ENCODE results near the gene LAMTOR2. TPM values are rescaled to one million over a fixed set of nuclear protein-coding genes. Genes with fewer than 3 reads are reported as not detected.
"Not testable (repeated sequence)": the region's sequence is repeated elsewhere in the genome, so short reads cannot be mapped to it uniquely, and the experiment has no call there.

Gene LAMTOR2
- total RNA-seq, 3 donors from 2014 or later = 56.6 to 62.3 (median 59.2) TPM

DNA sequence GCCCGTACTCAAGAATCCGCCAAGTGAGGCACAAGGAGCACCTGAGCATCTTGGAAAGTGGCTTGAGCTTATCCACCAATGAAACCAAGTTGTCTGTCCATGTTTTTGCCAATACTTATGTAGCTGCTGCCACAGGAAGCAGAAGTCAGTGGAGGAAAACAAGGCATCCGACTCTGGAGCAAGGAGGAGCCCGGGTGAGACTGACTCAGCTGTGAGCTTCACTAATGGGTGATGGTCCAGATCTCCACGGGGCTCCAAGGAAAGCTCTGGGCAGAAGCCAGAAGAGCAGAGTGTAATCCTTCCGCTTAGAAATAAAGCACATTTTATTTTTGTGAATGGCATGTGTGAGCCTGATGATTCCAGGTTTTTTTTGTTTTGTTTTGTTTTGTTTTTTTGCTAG is 21.6 kb upstream of the LAMTOR2 start:
- no peaks in the 10 kb centered on the region for H3K27me3 Mint-ChIP-seq (ENCODE audit: low read depth)
- no peaks in the 10 kb centered on the region for H3K4me1 Mint-ChIP-seq (ENCODE audit: low read depth)
- no peak overlapping the region for H3K4me3 Mint-ChIP-seq
- ATAC-seq (no peak), DNase-seq (no peak)
- H3K9me3 Mint-ChIP-seq = no peaks in the 10 kb centered on the region
- peaks cover 3% of the 10 kb centered on the region for H3K36me3 Mint-ChIP-seq (ENCODE audit: insufficient read depth)

DNA sequence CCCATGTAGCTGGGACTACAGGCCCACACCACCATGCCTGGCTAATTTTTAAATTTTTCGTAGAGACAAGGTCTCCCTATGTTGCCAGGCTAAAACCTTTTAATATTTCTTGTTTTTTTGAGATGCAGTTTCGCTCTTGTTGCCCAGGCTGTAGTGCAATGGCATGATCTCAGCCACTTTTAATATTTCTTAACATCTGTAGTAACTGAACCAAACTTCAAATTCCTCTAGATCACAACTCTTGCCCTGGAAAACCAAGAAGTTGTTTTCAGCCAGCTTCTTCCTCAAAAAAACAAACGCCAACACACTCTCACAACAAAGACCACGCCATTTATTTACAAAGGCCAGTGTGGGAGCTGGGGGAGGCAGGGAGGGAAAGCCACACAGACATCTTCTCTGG is 19.6 kb upstream of the LAMTOR2 start:
- not testable (repeated sequence) for DNase-seq; H3K9me3 Mint-ChIP-seq; H3K27me3 Mint-ChIP-seq (ENCODE audit: low read depth); ATAC-seq; H3K36me3 Mint-ChIP-seq (ENCODE audit: insufficient read depth); H3K4me1 Mint-ChIP-seq (ENCODE audit: low read depth); H3K4me3 Mint-ChIP-seq

DNA sequence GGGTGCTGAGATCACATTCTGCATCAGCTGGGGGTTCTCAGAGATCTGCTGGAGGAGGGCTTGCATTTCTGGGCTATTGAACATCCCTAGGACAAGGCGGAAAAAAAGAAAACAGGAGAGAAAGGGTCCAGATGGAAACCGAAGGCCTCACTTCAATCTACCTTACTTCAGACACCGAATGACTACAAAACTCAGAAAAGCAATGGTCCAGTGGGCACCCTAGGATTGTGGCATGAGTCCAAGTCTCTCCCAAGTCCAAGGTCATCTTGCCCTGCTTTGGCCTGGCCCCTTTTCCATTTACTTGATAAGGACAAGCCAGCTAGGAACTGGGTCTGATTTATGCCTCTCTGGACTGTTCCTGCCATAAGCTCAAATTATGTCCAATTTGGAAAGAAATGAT is 11.8 kb upstream of the LAMTOR2 start:
- H3K4me1 Mint-ChIP-seq (ENCODE audit: low read depth) = peaks cover 6% of the 10 kb centered on the region
- no peaks in the 10 kb centered on the region for H3K9me3 Mint-ChIP-seq
- no peak for ATAC-seq
- no peak for DNase-seq
- H3K27me3 Mint-ChIP-seq (ENCODE audit: low read depth) = no peaks in the 10 kb centered on the region
- H3K36me3 Mint-ChIP-seq (ENCODE audit: insufficient read depth) = peaks cover 27% of the 10 kb centered on the region
- H3K4me3 Mint-ChIP-seq = no peak overlapping the region

DNA sequence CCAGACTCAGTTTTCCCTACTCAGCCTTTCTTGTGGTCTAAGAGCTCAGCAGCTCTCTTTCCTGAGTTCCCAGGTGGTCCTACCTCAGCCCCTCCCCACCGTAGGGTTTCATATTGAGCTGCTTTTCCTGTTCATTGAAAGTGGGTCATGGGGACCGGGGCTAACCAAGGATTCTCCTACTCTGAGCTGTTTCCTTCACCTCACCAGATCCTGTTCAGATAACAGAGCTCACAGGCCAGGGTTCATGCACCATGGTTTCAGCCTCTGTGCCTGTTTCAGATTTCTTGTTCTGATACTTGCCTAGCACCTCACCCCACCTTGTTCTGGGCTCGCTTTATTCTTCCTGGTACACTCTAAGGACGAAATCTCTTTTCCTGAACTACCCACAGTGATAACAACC is 9.5 kb upstream of the LAMTOR2 start:
- no peaks in the 10 kb centered on the region for H3K9me3 Mint-ChIP-seq
- no peak overlapping the region for H3K4me3 Mint-ChIP-seq
- ATAC-seq (no peak), DNase-seq (no peak)
- no peaks in the 10 kb centered on the region for H3K27me3 Mint-ChIP-seq (ENCODE audit: low read depth)
- H3K36me3 Mint-ChIP-seq (ENCODE audit: insufficient read depth) = peaks cover 34% of the 10 kb centered on the region
- H3K4me1 Mint-ChIP-seq (ENCODE audit: low read depth) = peaks cover 6% of the 10 kb centered on the region

DNA sequence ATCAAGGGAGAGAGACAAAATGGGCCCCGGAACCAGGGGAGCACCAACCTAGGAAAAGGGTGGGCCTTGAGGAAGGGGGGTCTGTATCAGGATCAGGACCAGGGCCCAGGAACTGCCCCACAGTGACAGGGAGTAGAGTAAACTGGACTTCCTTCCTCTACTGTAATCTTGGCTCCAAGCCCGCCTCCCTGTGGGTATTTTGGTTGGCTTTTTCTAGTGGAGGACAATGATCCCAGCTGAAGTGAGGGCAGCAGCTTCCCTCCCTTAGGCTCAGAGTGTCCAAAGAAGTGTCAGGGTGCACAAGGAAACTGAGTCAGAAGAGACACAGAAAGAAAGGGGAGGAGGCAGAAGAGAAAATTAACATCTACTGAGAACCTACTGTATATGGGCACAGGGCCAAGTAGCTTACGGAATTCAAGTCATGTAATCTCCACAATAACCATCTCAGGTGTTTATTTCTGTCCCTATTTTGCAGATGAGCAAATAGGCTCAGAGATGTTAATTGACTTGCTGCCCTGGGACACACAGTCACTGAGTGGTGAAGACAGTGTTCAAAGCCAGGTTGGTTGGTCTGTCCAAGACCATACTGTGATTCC is 5.8 kb upstream of the LAMTOR2 start:
- H3K27me3 Mint-ChIP-seq (ENCODE audit: low read depth) = no peaks in the 10 kb centered on the region
- ATAC-seq = no peak
- no peak for DNase-seq
- no peaks in the 10 kb centered on the region for H3K9me3 Mint-ChIP-seq
- H3K36me3 Mint-ChIP-seq (ENCODE audit: insufficient read depth) = peaks cover 14% of the 10 kb centered on the region
- H3K4me1 Mint-ChIP-seq (ENCODE audit: low read depth) = peaks cover 18% of the 10 kb centered on the region
- H3K4me3 Mint-ChIP-seq = no peak overlapping the region

DNA sequence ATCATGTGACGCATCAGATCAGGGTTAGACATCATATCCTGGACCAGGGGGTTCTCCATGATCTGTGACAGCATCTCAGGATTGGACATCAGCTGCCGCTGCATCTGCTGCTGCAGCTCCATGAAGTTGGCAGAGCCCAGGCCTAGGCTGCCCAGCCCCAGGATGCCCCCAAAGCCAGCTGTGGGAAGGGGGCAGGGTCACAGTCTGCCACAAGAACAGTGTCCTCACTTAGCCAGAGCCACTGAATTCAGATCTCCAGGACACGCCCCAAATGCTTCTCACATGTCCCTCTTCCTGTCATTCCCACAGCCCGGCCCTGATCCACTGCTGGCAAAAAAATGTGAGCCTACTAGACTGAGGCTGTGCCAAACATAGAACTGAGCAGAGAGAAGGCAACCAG is 4.2 kb upstream of the LAMTOR2 start:
- ATAC-seq = no peak
- Mint-ChIP-seq H3K9me3 (no peaks in the 10 kb centered on the region), H3K4me3 (no peak overlapping the region), H3K4me1 (ENCODE audit: low read depth) (peaks cover 19% of the 10 kb centered on the region), H3K36me3 (ENCODE audit: insufficient read depth) (peaks cover 8% of the 10 kb centered on the region), H3K27me3 (ENCODE audit: low read depth) (no peaks in the 10 kb centered on the region)
- no peak for DNase-seq

GRCh38 chr1:156051011-156051725 is 3.4 kb upstream of the LAMTOR2 start:
- peaks cover 22% of the 10 kb centered on the region for H3K4me1 Mint-ChIP-seq (ENCODE audit: low read depth)

GRCh38 chr1:156052862-156053767 is 1.5 kb upstream of the LAMTOR2 start:
- H3K27me3 Mint-ChIP-seq (ENCODE audit: low read depth) = no peaks in the 10 kb centered on the region
- no peaks in the 10 kb centered on the region for H3K9me3 Mint-ChIP-seq
- peak overlapping the region; percentile 91 for H3K4me3 Mint-ChIP-seq
- ATAC-seq = peak; percentile 41 to 45
- DNase-seq = peak; percentile 67
- peaks cover 7% of the 10 kb centered on the region for H3K36me3 Mint-ChIP-seq (ENCODE audit: insufficient read depth)
- peaks cover 25% of the 10 kb centered on the region for H3K4me1 Mint-ChIP-seq (ENCODE audit: low read depth)

More at GRCh38 chr1:156051011-156051725, 3.4 kb upstream of the LAMTOR2 start:
- H3K9me3 Mint-ChIP-seq = no peaks in the 10 kb centered on the region
- no peaks in the 10 kb centered on the region for H3K27me3 Mint-ChIP-seq (ENCODE audit: low read depth)
- ATAC-seq = no peak
- DNase-seq = no peak
- H3K4me3 Mint-ChIP-seq = no peak overlapping the region
- peaks cover 7% of the 10 kb centered on the region for H3K36me3 Mint-ChIP-seq (ENCODE audit: insufficient read depth)

- DNase-seq = peak; percentile 83
- no peaks in the 10 kb centered on the region for H3K9me3 Mint-ChIP-seq
- peaks cover 7% of the 10 kb centered on the region for H3K36me3 Mint-ChIP-seq (ENCODE audit: insufficient read depth)
- ATAC-seq = peak; percentile 65 to 68
- H3K4me3 Mint-ChIP-seq = peak within 1 kb of the TSS; percentile 97
- H3K4me1 Mint-ChIP-seq (ENCODE audit: low read depth) = peaks cover 25% of the 10 kb centered on the region
- H3K27me3 Mint-ChIP-seq (ENCODE audit: low read depth) = no peaks in the 10 kb centered on the region
Observed at GRCh38 chr1:156053768-156054499, 648 bp upstream of the LAMTOR2 start, which contains the start of gene UBQLN4. Gene UBQLN4, minus strand, starts transcription at chr1:156053798. Its CDS starts 97 bp downstream, at chr1:156053701.

DNA sequence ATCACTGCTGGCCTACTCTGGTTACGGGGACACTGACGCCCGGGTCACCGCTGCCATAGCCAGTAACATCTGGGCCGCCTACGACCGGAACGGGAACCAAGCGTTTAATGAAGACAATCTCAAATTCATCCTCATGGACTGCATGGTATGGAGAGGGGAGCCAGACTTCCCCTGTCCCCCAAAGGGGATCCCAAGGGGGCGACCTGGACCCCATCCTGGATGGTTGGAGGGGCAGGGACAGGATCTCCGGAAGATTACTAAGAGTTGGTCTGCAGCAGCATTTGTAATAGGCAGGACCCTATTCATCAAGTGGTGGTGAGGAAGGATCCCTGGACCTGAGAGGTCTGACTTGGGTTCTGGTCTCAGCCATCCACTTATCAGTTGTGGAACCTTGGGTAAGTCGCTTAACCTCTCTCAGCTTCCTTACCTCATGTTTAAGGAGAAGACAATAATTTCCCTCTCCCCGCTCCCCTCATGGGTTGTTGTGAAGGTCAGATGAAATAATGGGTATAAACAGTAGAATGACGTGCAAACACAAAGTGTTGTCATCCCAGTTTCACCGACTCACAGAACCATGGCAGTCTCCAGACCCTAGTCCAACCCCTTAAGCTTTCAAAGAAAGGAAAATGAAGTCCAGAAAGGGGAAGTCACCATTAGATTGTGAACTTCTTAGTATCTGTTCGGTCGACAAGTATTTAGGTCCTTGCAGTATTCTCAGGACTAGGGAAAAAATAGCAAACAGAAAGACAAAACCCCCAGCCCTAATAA is 883 bp downstream of the LAMTOR2 start:
- ATAC-seq (no peak), DNase-seq (no peak)
- H3K9me3 Mint-ChIP-seq = no peaks in the 10 kb centered on the region
- H3K4me3 Mint-ChIP-seq = peak overlapping the region; percentile 97
- H3K36me3 Mint-ChIP-seq (ENCODE audit: insufficient read depth) = no peaks in the 10 kb centered on the region
- peaks cover 25% of the 10 kb centered on the region for H3K4me1 Mint-ChIP-seq (ENCODE audit: low read depth)
- no peaks in the 10 kb centered on the region for H3K27me3 Mint-ChIP-seq (ENCODE audit: low read depth)

- Mint-ChIP-seq H3K4me1 (ENCODE audit: low read depth) (peaks cover 27% of the 10 kb centered on the region), H3K9me3 (no peaks in the 10 kb centered on the region), H3K4me3 (no peak overlapping the region), H3K27me3 (ENCODE audit: low read depth) (no peaks in the 10 kb centered on the region), H3K36me3 (ENCODE audit: insufficient read depth) (no peaks in the 10 kb centered on the region)
- ATAC-seq (no peak), DNase-seq (no peak)
Observed at GRCh38 chr1:156056326-156056849, 1.8 kb downstream of the LAMTOR2 start.

DNA sequence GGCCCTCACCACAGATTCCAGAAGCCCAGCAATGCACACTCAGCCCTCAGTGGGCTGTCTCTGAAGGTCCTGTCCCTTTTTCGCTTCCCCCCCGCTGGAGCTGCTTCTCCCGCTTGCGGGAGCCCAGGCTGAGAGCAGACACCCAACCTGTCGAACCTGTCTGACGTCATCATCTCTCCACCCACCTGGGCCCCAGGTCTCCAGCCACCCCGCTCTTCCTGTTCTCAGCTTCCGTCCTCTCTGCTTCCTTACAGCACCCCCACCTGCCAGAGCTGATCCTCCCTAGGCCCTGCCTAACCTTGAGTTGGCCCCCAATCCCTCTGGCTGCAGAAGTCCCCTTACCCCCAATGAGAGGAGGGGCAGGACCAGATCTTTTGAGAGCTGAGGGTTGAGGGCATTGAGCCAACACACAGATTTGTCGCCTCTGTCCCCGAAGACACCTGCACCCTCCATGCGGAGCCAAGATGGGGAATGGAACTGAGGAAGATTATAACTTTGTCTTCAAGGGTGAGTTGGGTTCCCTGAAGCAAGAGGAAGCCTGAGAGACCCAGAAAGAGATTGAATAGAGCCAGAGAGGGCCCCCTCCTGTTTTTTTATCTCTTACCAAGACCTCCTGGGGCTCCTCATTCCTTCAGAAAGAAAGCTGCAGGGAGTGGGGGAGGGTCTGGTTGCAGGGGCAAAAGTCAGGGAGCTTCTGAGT is 6.5 kb downstream of the LAMTOR2 start, which contains the start of gene RAB25:
TSS of gene RAB25 (plus strand) at position 224 of the 700 bp plus-strand sequence. CDS start at position 465, 241 bp downstream.
- no peaks in the 10 kb centered on the region for H3K27me3 Mint-ChIP-seq (ENCODE audit: low read depth)
- no peaks in the 10 kb centered on the region for H3K9me3 Mint-ChIP-seq
- no peak for ATAC-seq
- no peak for DNase-seq
- H3K4me1 Mint-ChIP-seq (ENCODE audit: low read depth) = peaks cover 10% of the 10 kb centered on the region
- H3K4me3 Mint-ChIP-seq = no peak within 1 kb of the TSS
- no peaks in the 10 kb centered on the region for H3K36me3 Mint-ChIP-seq (ENCODE audit: insufficient read depth)

DNA sequence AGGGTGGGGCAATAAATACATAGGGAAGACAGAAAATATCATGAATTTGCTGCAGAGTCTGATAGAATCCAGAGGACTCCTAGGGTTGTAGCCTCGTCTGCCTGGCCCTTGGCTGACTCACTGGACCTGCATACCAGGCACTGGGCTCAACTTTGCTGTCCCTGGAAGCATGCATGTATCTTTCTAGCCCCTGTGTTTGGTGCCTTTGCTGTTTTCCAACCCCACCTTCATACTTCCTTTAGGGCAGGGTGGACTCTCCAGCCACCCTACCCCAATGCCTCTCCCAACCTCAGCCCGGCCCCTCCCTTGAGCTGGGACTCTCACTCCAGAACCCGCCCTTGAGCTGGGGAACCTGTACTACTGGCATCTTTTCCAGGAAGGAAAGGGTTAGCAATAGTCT is 7.6 kb downstream of the LAMTOR2 start:
- ATAC-seq = no peak
- Mint-ChIP-seq H3K9me3 (no peaks in the 10 kb centered on the region), H3K4me1 (ENCODE audit: low read depth) (peaks cover 9% of the 10 kb centered on the region), H3K27me3 (ENCODE audit: low read depth) (no peaks in the 10 kb centered on the region), H3K4me3 (no peak overlapping the region), H3K36me3 (ENCODE audit: insufficient read depth) (no peaks in the 10 kb centered on the region)
- no peak for DNase-seq
